Parathyroid adenoma (tissue), 2 donors: Measurements from ENCODE around the gene FXYD2.

Source experiments
- H2AFZ ChIP-seq: fragments of 300-600 bp; sonication (generic); one replicate; pipeline ENCODE4 v1.7.0; 2017; ENCODE audit warnings: antibody characterized with exemption, mild to moderate bottlenecking
- H3K27ac ChIP-seq: fragments of 300-600 bp; sonication (generic); one replicate; pipeline ENCODE4 v1.7.0; 2017
- H3K27me3 ChIP-seq: fragments of 300-600 bp; sonication (generic); one replicate; pipeline ENCODE4 v1.7.0; 2017; ENCODE audit warnings: low read length; ENCODE audit not compliant: control insufficient read depth, insufficient read depth
- H3K36me3 ChIP-seq: fragments of 300-600 bp; sonication (generic); one replicate; pipeline ENCODE4 v1.7.0; 2017; ENCODE audit warnings: low read length; ENCODE audit not compliant: control insufficient read depth, insufficient read depth
- H3K4me1 ChIP-seq: fragments of 300-600 bp; sonication (generic); one replicate; pipeline ENCODE4 v1.7.0; 2017; ENCODE audit warnings: control low read depth
- H3K4me2 ChIP-seq: fragments of 300-600 bp; sonication (generic); one replicate; pipeline ENCODE4 v1.7.0; 2017; ENCODE audit warnings: low read length
- H3K4me3 ChIP-seq: fragments of 300-600 bp; sonication (generic); one replicate; pipeline ENCODE4 v1.7.0; 2017; ENCODE audit warnings: low read depth, low read length
- H3K79me2 ChIP-seq: fragments of 300-600 bp; sonication (generic); one replicate; pipeline ENCODE4 v1.7.0; 2017; ENCODE audit warnings: control low read depth
- H3K9ac ChIP-seq: fragments of 300-600 bp; sonication (generic); one replicate; pipeline ENCODE4 v1.7.0; 2017; ENCODE audit warnings: mild to moderate bottlenecking
- H3K9me3 ChIP-seq: fragments of 300-600 bp; sonication (generic); one replicate; pipeline ENCODE4 v1.7.0; 2017; ENCODE audit warnings: low read length; ENCODE audit not compliant: control insufficient read depth
- TF ChIP-seq, protein P1 (sequence below): fragments of 300-600 bp; sonication (generic); IDR thresholded peaks from one replicate; pipeline ENCODE4 v1.7.0; 2017; ENCODE audit warnings: antibody characterized with exemption, mild to moderate bottlenecking
- donor health status: primary hyperparathyroidism.

Gene FXYD2

DNA sequence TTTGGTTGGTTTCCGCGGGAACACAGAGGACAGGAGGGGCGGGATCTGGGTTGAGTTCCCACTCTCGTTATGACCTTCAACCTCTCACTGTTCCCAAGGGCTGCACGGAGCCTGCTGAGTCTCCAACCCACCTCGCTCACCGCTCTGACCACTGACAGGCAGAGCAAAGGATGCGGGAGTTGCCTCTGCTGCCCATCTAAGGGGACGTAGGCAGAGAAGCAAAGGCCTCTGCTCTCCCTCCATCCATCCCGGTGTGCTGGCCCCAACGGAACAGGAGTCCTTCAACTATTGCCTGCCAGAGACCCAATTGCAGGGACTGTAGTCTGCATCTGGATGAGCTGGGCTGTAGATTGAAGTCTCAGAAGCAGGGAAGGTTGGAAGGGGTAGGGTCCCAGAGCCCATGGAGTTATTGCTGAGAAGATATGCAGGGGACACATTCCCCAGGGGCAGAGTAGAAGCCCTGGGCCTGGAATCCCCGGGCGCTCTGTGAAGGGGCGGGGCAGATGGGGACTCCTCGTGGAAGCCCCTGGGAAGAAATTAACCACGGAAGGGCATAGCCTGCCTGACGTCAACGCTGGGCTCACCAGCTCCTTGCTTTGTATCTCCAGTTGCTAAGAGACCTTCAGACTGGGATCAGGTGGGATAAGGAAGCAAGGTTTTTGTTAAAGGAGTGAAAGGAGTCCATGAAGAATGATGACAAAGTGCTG, 12.7 kb upstream of the FXYD2 start:
- TF ChIP-seq, protein P1, sequence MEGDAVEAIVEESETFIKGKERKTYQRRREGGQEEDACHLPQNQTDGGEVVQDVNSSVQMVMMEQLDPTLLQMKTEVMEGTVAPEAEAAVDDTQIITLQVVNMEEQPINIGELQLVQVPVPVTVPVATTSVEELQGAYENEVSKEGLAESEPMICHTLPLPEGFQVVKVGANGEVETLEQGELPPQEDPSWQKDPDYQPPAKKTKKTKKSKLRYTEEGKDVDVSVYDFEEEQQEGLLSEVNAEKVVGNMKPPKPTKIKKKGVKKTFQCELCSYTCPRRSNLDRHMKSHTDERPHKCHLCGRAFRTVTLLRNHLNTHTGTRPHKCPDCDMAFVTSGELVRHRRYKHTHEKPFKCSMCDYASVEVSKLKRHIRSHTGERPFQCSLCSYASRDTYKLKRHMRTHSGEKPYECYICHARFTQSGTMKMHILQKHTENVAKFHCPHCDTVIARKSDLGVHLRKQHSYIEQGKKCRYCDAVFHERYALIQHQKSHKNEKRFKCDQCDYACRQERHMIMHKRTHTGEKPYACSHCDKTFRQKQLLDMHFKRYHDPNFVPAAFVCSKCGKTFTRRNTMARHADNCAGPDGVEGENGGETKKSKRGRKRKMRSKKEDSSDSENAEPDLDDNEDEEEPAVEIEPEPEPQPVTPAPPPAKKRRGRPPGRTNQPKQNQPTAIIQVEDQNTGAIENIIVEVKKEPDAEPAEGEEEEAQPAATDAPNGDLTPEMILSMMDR = no peak
- Histone ChIP-seq H3K4me2 (no peak overlapping the region), H3K27me3 (no peaks in the 10 kb centered on the region), H3K79me2 (no peaks in the 10 kb centered on the region), H3K9ac (no peak overlapping the region), H3K36me3 (no peaks in the 10 kb centered on the region), H3K27ac (no peak overlapping the region), H3K4me3 (no peak overlapping the region), H2AFZ (no peak overlapping the region), H3K9me3 (no peaks in the 10 kb centered on the region), H3K4me1 (no peaks in the 10 kb centered on the region)

DNA sequence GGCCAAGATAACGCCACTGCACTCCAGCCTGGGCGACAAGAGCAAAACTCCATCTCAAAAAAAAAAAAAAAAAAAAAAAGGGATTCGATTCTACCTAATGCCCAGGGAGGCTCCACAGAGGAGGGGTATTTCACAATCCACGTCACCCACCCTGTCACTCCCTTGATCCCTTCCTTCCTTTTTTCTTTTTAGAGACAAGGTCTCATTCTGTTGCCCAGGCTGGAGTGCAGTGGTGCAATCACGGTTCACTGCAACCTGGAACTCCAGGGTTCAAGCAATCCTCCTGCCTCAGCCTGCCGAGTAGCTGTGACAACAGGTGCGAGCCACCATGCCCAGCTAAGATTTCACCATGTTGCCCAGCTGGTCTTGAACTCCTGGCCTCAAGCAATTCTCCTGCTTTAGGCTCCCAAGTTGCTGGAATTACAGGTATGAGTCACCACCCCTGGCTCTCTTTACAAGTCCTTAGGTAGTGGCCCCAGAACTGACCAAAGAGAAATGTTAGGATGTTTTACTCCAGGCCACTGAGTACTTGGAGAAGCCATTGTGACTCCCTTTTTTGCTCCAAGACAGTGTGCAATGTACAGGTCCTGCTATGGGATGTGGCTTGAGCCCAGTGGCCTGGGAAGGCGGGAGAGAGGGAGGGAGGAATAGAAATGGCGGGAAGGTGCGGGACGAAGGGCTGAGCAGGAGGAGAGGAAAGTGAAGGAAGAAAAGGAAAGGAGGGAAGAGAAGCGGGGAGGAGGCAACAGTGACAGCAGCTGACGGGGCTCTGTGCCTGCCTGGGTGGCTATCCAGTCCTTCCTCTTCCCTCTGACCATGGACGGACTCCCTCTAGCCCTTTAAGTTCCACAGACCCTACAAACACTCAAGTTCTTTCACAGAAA, 11.8 kb upstream of the FXYD2 start:
- Histone ChIP-seq H3K4me1 (no peaks in the 10 kb centered on the region), H3K4me2 (no peak overlapping the region), H2AFZ (no peak overlapping the region), H3K9me3 (no peaks in the 10 kb centered on the region), H3K9ac (no peak overlapping the region), H3K79me2 (no peaks in the 10 kb centered on the region), H3K4me3 (no peak overlapping the region), H3K36me3 (no peaks in the 10 kb centered on the region), H3K27ac (no peak overlapping the region), H3K27me3 (no peaks in the 10 kb centered on the region)
- TF ChIP-seq, protein P1 = no peak

DNA sequence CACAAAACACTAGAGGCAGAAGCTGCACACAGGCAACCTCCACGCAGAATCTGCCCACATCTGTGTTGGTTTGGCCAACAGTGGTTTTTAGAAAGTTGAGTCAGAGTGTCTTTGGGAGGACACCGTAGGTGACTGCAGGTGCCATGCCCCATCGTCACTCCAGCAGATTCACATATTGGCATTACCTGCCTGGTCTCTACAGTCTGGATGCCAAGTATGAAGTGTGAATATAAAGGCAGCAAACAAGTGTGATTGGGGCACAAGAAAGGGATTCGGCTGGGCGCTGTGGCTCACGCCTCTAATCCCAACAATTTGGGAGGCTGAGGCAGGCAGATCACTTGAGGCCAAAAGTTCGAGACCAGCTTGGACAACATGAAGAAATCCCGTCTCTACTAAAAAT, 11.0 kb upstream of the FXYD2 start:
- no peaks in the 10 kb centered on the region for H3K9me3 ChIP-seq
- H3K27me3 ChIP-seq = no peaks in the 10 kb centered on the region
- H2AFZ ChIP-seq = no peak overlapping the region
- no peaks in the 10 kb centered on the region for H3K36me3 ChIP-seq
- H3K27ac ChIP-seq = no peak overlapping the region
- H3K9ac ChIP-seq = no peak overlapping the region
- TF ChIP-seq, protein P1 = no peak
- no peaks in the 10 kb centered on the region for H3K79me2 ChIP-seq
- no peak overlapping the region for H3K4me2 ChIP-seq
- no peak overlapping the region for H3K4me3 ChIP-seq
- H3K4me1 ChIP-seq = no peaks in the 10 kb centered on the region

DNA sequence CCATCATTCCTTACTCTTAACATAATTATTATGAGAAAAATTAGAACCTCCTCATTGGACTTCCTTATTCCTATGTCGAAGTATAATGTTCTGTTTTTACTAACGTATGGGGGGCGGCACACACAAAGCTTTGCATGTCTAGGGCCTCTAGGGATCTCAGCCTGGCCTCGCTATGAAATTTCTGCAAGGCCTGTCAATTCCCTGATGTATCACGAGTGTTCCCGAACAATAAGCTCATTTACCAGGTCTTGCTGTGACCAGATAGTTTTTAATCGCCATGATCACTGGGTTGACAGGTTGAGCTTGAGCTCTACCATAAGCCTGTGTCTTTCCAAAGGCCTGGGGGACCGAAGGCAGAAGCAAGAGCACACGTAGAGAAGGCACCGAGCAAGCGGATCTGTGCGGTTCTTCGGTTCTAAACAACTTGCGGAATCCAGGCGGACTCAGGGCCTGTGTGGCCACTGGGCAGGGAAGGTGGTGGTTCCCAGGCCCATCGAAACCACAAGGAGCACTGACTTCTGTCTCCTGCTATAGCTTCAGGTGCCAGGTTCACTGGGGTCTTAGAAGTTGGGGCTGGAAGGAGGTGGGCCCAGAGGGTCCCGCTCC, 10.4 kb upstream of the FXYD2 start:
- H3K4me2 ChIP-seq = no peak overlapping the region
- H3K9ac ChIP-seq = no peak overlapping the region
- no peaks in the 10 kb centered on the region for H3K4me1 ChIP-seq
- H3K27ac ChIP-seq = no peak overlapping the region
- H3K79me2 ChIP-seq = no peaks in the 10 kb centered on the region
- H3K36me3 ChIP-seq = no peaks in the 10 kb centered on the region
- no peaks in the 10 kb centered on the region for H3K27me3 ChIP-seq
- H2AFZ ChIP-seq = no peak overlapping the region
- H3K9me3 ChIP-seq = no peaks in the 10 kb centered on the region
- TF ChIP-seq, protein P1 = no peak
- no peak overlapping the region for H3K4me3 ChIP-seq
